Prostate gland (tissue), 2 donors: ENCODE data around the gene SBF2.

Experiments used
- POLR2A ChIP-seq: fragments of 450-650 bp; IDR thresholded peaks from one replicate; pipeline ENCODE4 v1.6.1; 2016; ENCODE audit warnings: antibody characterized with exemption, mild to moderate bottlenecking
- POLR2AphosphoS5 ChIP-seq: sonication (generic); formaldehyde crosslinking; IDR thresholded peaks from one replicate; pipeline ENCODE4 v1.6.1; 2017; ENCODE audit warnings: antibody characterized with exemption
- TF ChIP-seq, protein P1 (sequence below), 4 experiments: fragments of 200-600 bp in 2 of 4; fragments of 450-650 bp in 2 of 4; sonication (generic) in 2 of 4; IDR thresholded peaks; 1 replicate in 3 of 4; 2 replicates in 1 of 4; pipeline ENCODE4 v1.5.1; 2016 to 2019; ENCODE audit warnings: antibody characterized with exemption in 4 of 4, mild to moderate bottlenecking in 2 of 4, moderate library complexity in 2 of 4

DNA sequence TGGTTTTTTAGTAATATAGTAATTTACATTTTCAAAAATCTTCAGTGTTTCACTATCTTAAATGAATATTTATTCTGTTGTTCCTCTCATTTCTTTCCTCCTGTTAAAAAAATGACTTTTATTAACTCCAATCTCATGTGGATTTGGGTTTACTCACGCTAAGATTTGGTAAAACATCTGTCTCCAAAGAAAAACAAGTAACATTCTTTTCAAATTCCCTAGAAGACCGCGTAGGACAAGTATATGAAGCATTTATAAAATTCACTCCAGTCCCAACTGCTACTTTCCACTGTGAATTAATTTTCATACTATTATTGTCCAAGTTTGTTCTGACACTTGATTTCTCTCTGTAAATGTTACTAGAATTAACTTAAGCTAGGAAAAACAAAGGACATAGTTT is 26.2 kb downstream of the SBF2 start:
- TF ChIP-seq, protein P1, sequence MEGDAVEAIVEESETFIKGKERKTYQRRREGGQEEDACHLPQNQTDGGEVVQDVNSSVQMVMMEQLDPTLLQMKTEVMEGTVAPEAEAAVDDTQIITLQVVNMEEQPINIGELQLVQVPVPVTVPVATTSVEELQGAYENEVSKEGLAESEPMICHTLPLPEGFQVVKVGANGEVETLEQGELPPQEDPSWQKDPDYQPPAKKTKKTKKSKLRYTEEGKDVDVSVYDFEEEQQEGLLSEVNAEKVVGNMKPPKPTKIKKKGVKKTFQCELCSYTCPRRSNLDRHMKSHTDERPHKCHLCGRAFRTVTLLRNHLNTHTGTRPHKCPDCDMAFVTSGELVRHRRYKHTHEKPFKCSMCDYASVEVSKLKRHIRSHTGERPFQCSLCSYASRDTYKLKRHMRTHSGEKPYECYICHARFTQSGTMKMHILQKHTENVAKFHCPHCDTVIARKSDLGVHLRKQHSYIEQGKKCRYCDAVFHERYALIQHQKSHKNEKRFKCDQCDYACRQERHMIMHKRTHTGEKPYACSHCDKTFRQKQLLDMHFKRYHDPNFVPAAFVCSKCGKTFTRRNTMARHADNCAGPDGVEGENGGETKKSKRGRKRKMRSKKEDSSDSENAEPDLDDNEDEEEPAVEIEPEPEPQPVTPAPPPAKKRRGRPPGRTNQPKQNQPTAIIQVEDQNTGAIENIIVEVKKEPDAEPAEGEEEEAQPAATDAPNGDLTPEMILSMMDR (IDR thresholded peaks at IDR 0.05) = no peak
- no peak for TF ChIP-seq POLR2A
- TF ChIP-seq POLR2AphosphoS5 = no peak
